HCT116 (cell line): ENCODE results near the gene ZFHX3. TPM values are rescaled to one million over a fixed set of nuclear protein-coding genes. Genes with fewer than 3 reads are reported as not detected.

Experiments
- ATAC-seq: fragments of 200-7000 bp; cut with Tn5 transposase; 2 replicates; pipeline ENCODE4 v1.9.1; 2020; ENCODE audit warnings: mild to moderate bottlenecking, moderate library complexity
- BruUV-seq: library from RNA; stranded (reverse); fragments of 400-500 nt; replicated peaks from 2 replicates; lab custom pipeline; 2021; lab: Mats Ljungman, UMichigan
- CTCF ChIA-PET: fragments of 300-600 bp; sonication (Branson Sonifier 250); formaldehyde crosslinking; loops from one replicate; lab custom pipeline; 2021; ENCODE audit warnings: antibody characterized with exemption; lab: Charles Lee
- POLR2A ChIA-PET: fragments of 300-600, 350-600 bp; sonication (Branson Sonifier 250); formaldehyde crosslinking; loops from one replicate; lab custom pipeline; 2021; ENCODE audit warnings: antibody characterized with exemption; lab: Charles Lee
- RAD21 ChIA-PET, 2 experiments: fragments of 300-600 bp; sonication (Branson Sonifier 250); formaldehyde crosslinking; loops; one replicate each; lab custom pipeline; 2023; ENCODE audit warnings: low total read pairs in 2 of 2; ENCODE audit not compliant: uncharacterized antibody in 2 of 2, unreplicated experiment in 2 of 2, low non-redundant PET in 1 of 2; lab: Charles Lee
- DNase-seq: peaks from one replicate; pipeline ENCODE4 v3.0.0-alpha.2; 2010; ENCODE audit warnings: low read depth, low spot score
- H2AFZ ChIP-seq: fragments of 200-600 bp; shearing (Covaris generic), sonication (generic); 2 replicates; pipeline ENCODE4 v1.6.1; 2017; ENCODE audit warnings: low read depth, mixed run types, mixed read lengths, antibody characterized with exemption, low read length; ENCODE audit not compliant: poor library complexity, severe bottlenecking
- H3K27ac ChIP-seq: 2 replicates; pipeline ENCODE4 v1.5.1; 2012; ENCODE audit warnings: low read depth, low read length
- H3K27me3 ChIP-seq: fragments of 200-600 bp; sonication (generic); 2 replicates; pipeline ENCODE4 v1.6.1; 2016; ENCODE audit warnings: mixed run types, low read length, mixed read lengths; ENCODE audit not compliant: insufficient read depth
- H3K36me3 ChIP-seq, 2 experiments: fragments of 200-500 bp in 1 of 2; fragments of 200-600 bp in 1 of 2; sonication (Bioruptor generic) in 1 of 2; sonication (generic) in 1 of 2; 2 replicates each; pipeline versions ENCODE4 v1.5.1 to v1.6.1; 2014 to 2016; ENCODE audit warnings: low read length in 2 of 2, inconsistent platforms in 1 of 2, mixed read lengths in 1 of 2, mixed run types in 1 of 2; ENCODE audit not compliant: insufficient read depth in 2 of 2, control insufficient read depth in 1 of 2
- H3K4me1 ChIP-seq, 2 experiments: fragments of 200-600 bp in 1 of 2; sonication (generic) in 1 of 2; 2 replicates each; pipeline versions ENCODE4 v1.5.1 to v1.6.1; 2012 to 2017; ENCODE audit warnings: low read length in 2 of 2, inconsistent platforms in 1 of 2, mild to moderate bottlenecking in 1 of 2, mixed read lengths in 1 of 2, mixed run types in 1 of 2, moderate library complexity in 1 of 2; ENCODE audit not compliant: insufficient read depth in 2 of 2, control insufficient read depth in 1 of 2
- H3K4me2 ChIP-seq: fragments of 200-600 bp; sonication (generic); 2 replicates; pipeline ENCODE4 v1.6.1; 2017; ENCODE audit warnings: mixed run types, low read length, mixed read lengths
- H3K4me3 ChIP-seq, 2 experiments: fragments of 200-600 bp in 1 of 2; sonication (generic) in 1 of 2; replicated peaks in 1 of 2; 2 replicates each; pipeline ENCODE4 v1.5.1; 2011 to 2016; ENCODE audit warnings: low read length in 2 of 2, control low read depth in 1 of 2, low read depth in 1 of 2, mild to moderate bottlenecking in 1 of 2, mixed read lengths in 1 of 2, mixed run types in 1 of 2
- H3K79me2 ChIP-seq: fragments of 200-600 bp; sonication (generic); 2 replicates; pipeline ENCODE4 v1.6.1; 2017; ENCODE audit warnings: mild to moderate bottlenecking, mixed run types, low read length, moderate library complexity, mixed read lengths; ENCODE audit not compliant: insufficient read depth
- H3K9ac ChIP-seq: fragments of 200-600 bp; sonication (generic); 2 replicates; pipeline ENCODE4 v1.6.1; 2016; ENCODE audit warnings: low read length, mixed read lengths
- H3K9me2 ChIP-seq: fragments of 200-600 bp; sonication (generic), shearing (Covaris generic); 2 replicates; pipeline ENCODE4 v1.6.1; 2017; ENCODE audit warnings: mixed run types, mild to moderate bottlenecking, moderate library complexity; ENCODE audit not compliant: insufficient read depth
- H3K9me3 ChIP-seq, 2 experiments: fragments of 200-500 bp in 1 of 2; fragments of 200-600 bp in 1 of 2; sonication (Bioruptor generic) in 1 of 2; sonication (generic) in 1 of 2; 2 replicates each; pipeline ENCODE4 v1.6.1; 2014 to 2017; ENCODE audit warnings: low read length in 2 of 2, mixed read lengths in 2 of 2, inconsistent platforms in 1 of 2, low read depth in 1 of 2, mild to moderate bottlenecking in 1 of 2, mixed run types in 1 of 2, moderate library complexity in 1 of 2; ENCODE audit not compliant: control insufficient read depth in 1 of 2, insufficient read depth in 1 of 2
- H4K20me1 ChIP-seq: fragments of 200-600 bp; sonication (generic), shearing (Covaris generic); 2 replicates; pipeline ENCODE4 v1.6.1; 2017; ENCODE audit warnings: mixed run types, mild to moderate bottlenecking, moderate library complexity; ENCODE audit not compliant: insufficient read depth
- CBX3 ChIP-seq: IDR thresholded peaks from 2 replicates; pipeline ENCODE4 v1.6.1; 2012; ENCODE audit warnings: low read depth
- CEBPB ChIP-seq: IDR thresholded peaks from 2 replicates; pipeline ENCODE4 v1.6.1; 2012; ENCODE audit warnings: low read depth
- EGR1 ChIP-seq: IDR thresholded peaks from 2 replicates; pipeline ENCODE4 v1.6.1; 2012; ENCODE audit warnings: low read depth
- EZH2 ChIP-seq: fragments of 200-600 bp; sonication (generic); IDR thresholded peaks from 2 replicates; pipeline ENCODE4 v1.6.1; 2017; ENCODE audit warnings: antibody characterized with exemption, mixed run types
- EZH2phosphoT487 ChIP-seq: fragments of 200-600 bp; IDR thresholded peaks from 2 replicates; pipeline ENCODE4 v1.6.1; 2018; ENCODE audit warnings: antibody characterized with exemption, borderline replicate concordance
- JUND ChIP-seq: IDR thresholded peaks from 2 replicates; pipeline ENCODE4 v1.6.1; 2012
- POLR2A ChIP-seq: IDR thresholded peaks from 2 replicates; pipeline ENCODE4 v1.7.0; 2011; ENCODE audit warnings: borderline replicate concordance; ENCODE audit not compliant: insufficient read depth, insufficient read length; ENCODE audit errors: extremely low read depth
- RAD21 ChIP-seq: IDR thresholded peaks from 2 replicates; pipeline ENCODE4 v1.6.1; 2012; ENCODE audit warnings: low read depth, mild to moderate bottlenecking
- SIN3A ChIP-seq: IDR thresholded peaks from 2 replicates; pipeline ENCODE4 v1.6.1; 2012; ENCODE audit warnings: low read depth
- SP1 ChIP-seq: IDR thresholded peaks from 2 replicates; pipeline ENCODE4 v1.6.1; 2012; ENCODE audit warnings: low read depth
- SRF ChIP-seq: IDR thresholded peaks from 2 replicates; pipeline ENCODE4 v1.6.1; 2012; ENCODE audit warnings: low read depth
- TCF7L2 ChIP-seq: IDR thresholded peaks from 2 replicates; pipeline ENCODE4 v1.7.0; 2011; ENCODE audit warnings: borderline replicate concordance, inconsistent platforms; ENCODE audit not compliant: insufficient read depth, insufficient read length; ENCODE audit errors: extremely low read depth
- YY1 ChIP-seq: IDR thresholded peaks from 2 replicates; pipeline ENCODE4 v1.6.1; 2011; ENCODE audit warnings: low read length, low read depth, moderate library complexity, mild to moderate bottlenecking; ENCODE audit not compliant: insufficient replicate concordance; ENCODE audit errors: extremely low read depth
- ZBTB33 ChIP-seq: IDR thresholded peaks from 2 replicates; pipeline ENCODE4 v1.6.1; 2011; ENCODE audit warnings: mild to moderate bottlenecking, low read length, moderate library complexity; ENCODE audit not compliant: insufficient replicate concordance; ENCODE audit errors: extremely low read depth
- ZNF274 ChIP-seq: fragments of 200-500 bp; sonication (Bioruptor generic); IDR thresholded peaks from 2 replicates; pipeline ENCODE4 v1.6.1; 2014; ENCODE audit warnings: mild to moderate bottlenecking, low read depth, low read length, inconsistent platforms
- intact Hi-C: fragments of 100-400 bp; cut with micrococcal nuclease; formaldehyde crosslinking; loops from 2 replicates; pipeline ENCODE4 v1.10.0; 2022
- total RNA-seq: library from RNA; stranded (reverse); gene quantifications from one replicate; pipeline ENCODE4 v1.2.1, GENCODE V29; 2021; ENCODE audit not compliant: unreplicated experiment
- TF ChIP-seq, protein P1 (sequence below): IDR thresholded peaks from 2 replicates; pipeline ENCODE4 v1.6.1; 2012
- TF ChIP-seq, protein P2 (sequence below): IDR thresholded peaks from 2 replicates; pipeline ENCODE4 v1.6.1; 2012

The ZFHX3 gene
- total RNA-seq, 1 experiment from 2014 or later, result 6.3 TPM

DNA sequence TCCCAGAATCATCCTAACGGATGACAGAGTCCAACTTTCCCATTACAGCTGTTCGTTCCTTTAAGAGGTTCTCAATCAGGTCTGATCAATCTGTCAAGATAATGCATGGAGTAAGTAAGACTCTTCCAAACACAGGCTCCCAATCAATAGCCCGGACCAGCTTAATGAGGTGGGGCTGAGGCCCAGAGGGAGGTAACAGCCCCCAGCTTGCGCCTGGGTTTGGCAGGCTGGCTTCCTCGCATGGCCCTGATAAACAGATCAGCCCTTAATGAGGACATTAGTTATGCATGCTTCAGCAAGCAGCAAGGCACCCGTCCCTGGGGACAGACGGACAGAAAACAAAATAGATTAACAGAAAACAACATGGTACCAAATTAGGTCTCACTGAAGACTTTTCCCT is 145.7 kb downstream of the ZFHX3 start:
- H4K20me1 ChIP-seq, result no peaks in the 10 kb centered on the region
- POLR2A ChIA-PET, result no interaction called here

DNA sequence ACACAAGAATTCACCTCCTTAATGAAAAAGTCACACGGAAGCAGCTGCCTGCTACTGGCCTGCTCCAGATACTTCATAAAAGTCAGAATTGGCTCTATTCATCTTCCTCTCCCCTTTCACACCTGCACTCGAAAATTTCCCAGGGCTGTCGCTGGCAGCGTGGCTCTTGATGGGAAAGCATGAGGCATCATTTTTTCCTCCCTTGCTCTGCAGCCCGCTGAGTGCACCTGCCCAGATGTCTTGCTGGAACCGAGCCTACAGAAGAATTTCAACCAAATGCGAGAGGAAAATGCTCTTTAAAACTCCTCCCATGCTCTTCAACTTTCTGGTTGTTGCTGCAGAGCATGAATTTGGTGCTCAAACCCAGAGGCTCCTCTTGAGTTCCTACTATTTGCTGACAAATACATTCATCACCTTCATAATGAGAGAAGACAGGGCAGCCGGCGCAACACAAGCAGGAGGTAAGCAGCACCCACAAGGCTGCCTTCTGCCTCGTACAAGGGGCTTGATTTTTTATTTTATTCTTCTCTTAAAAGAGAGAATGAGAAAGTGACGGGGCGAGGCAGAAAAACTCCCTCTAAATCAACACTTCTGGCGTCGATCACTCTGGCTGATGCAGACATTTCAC is 146.8 kb downstream of the ZFHX3 start:
- DNase-seq, result no peak
- intact Hi-C loops, result no loop called here
- ATAC-seq, result no peak
- no TSS peak for BruUV-seq
- Histone ChIP-seq H3K36me3 (no peaks in the 10 kb centered on the region), H3K9me2 (no peaks in the 10 kb centered on the region), H3K79me2 (no peaks in the 10 kb centered on the region), H3K9me3 (no peaks in the 10 kb centered on the region), H3K9ac (no peak overlapping the region), H4K20me1 (no peaks in the 10 kb centered on the region), H3K4me2 (no peak overlapping the region), H3K4me1 (peaks cover 0 to 6% of the 10 kb centered on the region in 2 experiments; a peak in 1 of 4 replicates), H3K4me3 (no peak overlapping the region), H2AFZ (no peak overlapping the region), H3K27ac (no peak overlapping the region), H3K27me3 (no peaks in the 10 kb centered on the region)
- CTCF ChIA-PET, result no interaction called here
- RAD21 ChIA-PET, result no interaction called here
- POLR2A ChIA-PET, result no interaction called here
- TF ChIP-seq, protein P1, sequence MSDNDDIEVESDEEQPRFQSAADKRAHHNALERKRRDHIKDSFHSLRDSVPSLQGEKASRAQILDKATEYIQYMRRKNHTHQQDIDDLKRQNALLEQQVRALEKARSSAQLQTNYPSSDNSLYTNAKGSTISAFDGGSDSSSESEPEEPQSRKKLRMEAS, result no peak
- no peak for TF ChIP-seq EGR1
- no peak for TF ChIP-seq TCF7L2
- TF ChIP-seq ZNF274, result no peak
- no peak for TF ChIP-seq EZH2
- no peak for TF ChIP-seq SP1
- TF ChIP-seq, protein P2, sequence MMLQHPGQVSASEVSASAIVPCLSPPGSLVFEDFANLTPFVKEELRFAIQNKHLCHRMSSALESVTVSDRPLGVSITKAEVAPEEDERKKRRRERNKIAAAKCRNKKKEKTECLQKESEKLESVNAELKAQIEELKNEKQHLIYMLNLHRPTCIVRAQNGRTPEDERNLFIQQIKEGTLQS, result no peak
- no peak for TF ChIP-seq RAD21
- no peak for TF ChIP-seq JUND
- TF ChIP-seq CBX3, result no peak
- no peak for TF ChIP-seq SIN3A
- TF ChIP-seq CEBPB, result no peak
- TF ChIP-seq POLR2A, result no peak

More for the DNA sequence above, 145.7 kb downstream of the ZFHX3 start:
- ChIA-PET RAD21 (no interaction called here), CTCF (no interaction called here)
- H3K27ac ChIP-seq, result no peak overlapping the region
- H3K4me2 ChIP-seq, result no peak overlapping the region
- H3K9me2 ChIP-seq, result no peaks in the 10 kb centered on the region
- no peak for DNase-seq
- BruUV-seq, result no TSS peak
- H3K4me3 ChIP-seq, result no peak overlapping the region
- TF ChIP-seq EZH2phosphoT487 (no peak), SRF (no peak), YY1 (no peak), ZBTB33 (no peak), CEBPB (no peak)
- peaks cover 0 to 6% of the 10 kb centered on the region in 2 experiments; a peak in 1 of 4 replicates for H3K4me1 ChIP-seq
- H3K27me3 ChIP-seq, result no peaks in the 10 kb centered on the region
- H2AFZ ChIP-seq, result no peak overlapping the region
- no peaks in the 10 kb centered on the region for H3K9me3 ChIP-seq
- intact Hi-C loops, result no loop called here
- ATAC-seq, result no peak
- no peak overlapping the region for H3K9ac ChIP-seq
- no peaks in the 10 kb centered on the region for H3K36me3 ChIP-seq
- H3K79me2 ChIP-seq, result no peaks in the 10 kb centered on the region
